GDM1 (cell line): ENCODE data around the gene MACROD2.
"Not testable (repeated sequence)": the region's sequence is repeated elsewhere in the genome, so short reads cannot be mapped to it uniquely, and the experiment has no call there.

Experiments used
- DNase-seq: peaks from one replicate; lab custom pipeline; 2025; lab: John Stamatoyannopoulos, UW

The MACROD2 gene

GRCh38 chr20:14193443-14193842 lies 198.1 kb downstream of the MACROD2 start:
- DNase-seq = no peak

GRCh38 chr20:14193885-14194284 lies 198.6 kb downstream of the MACROD2 start:
- DNase-seq = no peak

GRCh38 chr20:14197097-14197496 lies 201.8 kb downstream of the MACROD2 start:
- no peak for DNase-seq

GRCh38 chr20:14198416-14198815 lies 203.1 kb downstream of the MACROD2 start:
- DNase-seq = no peak

- DNase-seq = no peak
Observed at GRCh38 chr20:14199111-14199510, 203.8 kb downstream of the MACROD2 start.

GRCh38 chr20:14203657-14204056 lies 208.3 kb downstream of the MACROD2 start:
- DNase-seq = no peak

GRCh38 chr20:14207591-14207990 lies 212.3 kb downstream of the MACROD2 start:
- no peak for DNase-seq

- no peak for DNase-seq
Observed at GRCh38 chr20:14208956-14209355, 213.6 kb downstream of the MACROD2 start.

GRCh38 chr20:14210146-14210545 lies 214.8 kb downstream of the MACROD2 start:
- no peak for DNase-seq

GRCh38 chr20:14214046-14214445 lies 218.7 kb downstream of the MACROD2 start:
- no peak for DNase-seq

- DNase-seq = not testable (repeated sequence)
Observed at GRCh38 chr20:14215880-14216279, 220.6 kb downstream of the MACROD2 start.

GRCh38 chr20:14219801-14220461 lies 224.6 kb downstream of the MACROD2 start:
- no peak for DNase-seq

GRCh38 chr20:14220986-14221385 lies 225.7 kb downstream of the MACROD2 start:
- DNase-seq = no peak

- no peak for DNase-seq
Observed at GRCh38 chr20:14223806-14224205, 228.5 kb downstream of the MACROD2 start.

GRCh38 chr20:14226051-14227049 lies 231.0 kb downstream of the MACROD2 start:
- DNase-seq = not testable (repeated sequence)

GRCh38 chr20:14232650-14233049 lies 237.3 kb downstream of the MACROD2 start:
- DNase-seq = no peak

GRCh38 chr20:14234666-14235295 lies 239.5 kb downstream of the MACROD2 start:
- DNase-seq = no peak

GRCh38 chr20:14235355-14235754 lies 240.0 kb downstream of the MACROD2 start:
- DNase-seq = no peak

GRCh38 chr20:14245368-14245970 lies 250.2 kb downstream of the MACROD2 start:
- DNase-seq = no peak

- no peak for DNase-seq
Observed at GRCh38 chr20:14259689-14260088, 264.4 kb downstream of the MACROD2 start.

GRCh38 chr20:14260367-14260766 lies 265.1 kb downstream of the MACROD2 start:
- no peak for DNase-seq

GRCh38 chr20:14264869-14265268 lies 269.6 kb downstream of the MACROD2 start:
- DNase-seq = no peak
